Activated effector memory CD4-positive, alpha-beta T cell treated with anti-CD3 and anti-CD28 coated beads, Interleukin-2, amount 50 U/mL, for 16 hours (primary cell): ENCODE data around the gene DAB2IP.

ENCODE experiments used
- DNase-seq: peaks from one replicate; pipeline ENCODE4 v3.0.0-alpha.2; 2020

The DAB2IP gene

DNA sequence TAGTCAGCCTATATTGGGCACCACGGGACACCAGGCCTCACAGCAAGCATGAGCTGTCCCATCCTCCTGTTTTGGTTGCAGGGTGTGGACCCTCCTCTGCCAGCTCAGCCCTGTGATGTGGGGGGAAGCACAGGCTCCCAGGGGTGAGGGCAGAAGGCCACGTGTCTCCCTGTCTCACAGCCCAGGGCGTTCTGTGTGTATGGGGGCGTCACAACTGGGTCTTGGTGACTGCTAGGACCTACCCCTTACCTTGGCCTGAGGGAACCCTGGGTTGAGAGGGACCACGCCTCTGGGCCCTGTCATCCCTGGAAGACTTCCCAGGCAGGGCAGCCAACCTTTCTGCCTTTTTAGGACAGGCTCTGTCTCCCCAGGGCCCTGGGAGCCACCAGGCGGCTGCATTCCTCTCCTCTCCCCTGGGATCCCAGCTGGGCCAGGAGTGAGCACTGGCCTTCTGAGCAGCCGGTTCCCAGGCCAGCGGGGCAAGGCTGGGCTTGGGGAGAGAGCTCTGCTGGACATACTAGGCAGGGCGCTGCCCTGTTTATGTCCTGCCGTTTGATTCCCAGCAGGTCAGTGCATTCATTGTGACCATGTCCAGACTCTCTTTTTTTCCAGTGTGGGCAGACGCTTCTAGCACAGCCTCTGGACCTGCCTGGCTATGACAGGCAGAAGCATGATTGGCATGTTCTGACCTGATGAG, 97.4 kb downstream of the DAB2IP start:
- no peak for DNase-seq

DNA sequence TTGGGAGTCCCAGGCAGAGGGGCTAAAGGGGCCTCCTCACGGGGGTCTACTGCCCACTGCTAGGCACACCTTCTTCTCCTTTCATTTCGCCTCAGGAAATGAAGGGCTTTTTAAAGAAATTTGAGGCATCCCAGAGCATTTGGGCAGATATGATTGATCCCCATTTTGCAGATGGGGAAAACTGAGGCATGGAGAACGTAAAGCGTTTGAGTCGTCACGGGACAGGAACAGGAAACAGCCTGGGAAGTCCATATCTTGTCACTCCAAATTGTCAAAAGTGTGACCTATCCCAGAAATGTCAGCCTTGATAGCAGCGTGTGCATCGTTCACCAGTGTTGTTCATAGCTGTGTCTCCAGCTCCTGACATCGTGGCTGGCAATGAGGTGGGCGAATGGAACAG, 98.2 kb downstream of the DAB2IP start:
- no peak for DNase-seq

DNA sequence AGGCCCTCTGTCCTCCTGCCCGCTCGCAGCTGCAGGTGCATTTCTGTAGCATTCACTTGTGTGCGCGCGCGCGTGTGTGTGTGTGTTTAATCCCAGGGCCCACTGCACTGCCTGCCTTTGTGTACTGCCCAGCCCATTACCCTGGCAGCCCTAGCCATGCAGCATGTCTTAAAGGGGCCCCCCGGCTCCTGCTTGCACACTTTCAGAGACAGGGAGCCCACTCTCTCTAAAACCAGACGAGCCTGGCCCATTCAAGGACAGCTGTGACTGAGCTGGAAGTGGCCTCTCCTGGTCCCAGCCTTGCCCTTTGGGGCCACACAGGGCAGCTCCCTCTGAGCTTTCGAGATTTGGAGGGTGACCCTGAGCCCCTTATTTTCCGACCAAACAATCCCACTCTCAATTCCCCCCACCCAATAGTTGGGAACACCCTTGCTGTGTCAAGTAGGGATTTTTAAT, 98.9 kb downstream of the DAB2IP start:
- no peak for DNase-seq

DNA sequence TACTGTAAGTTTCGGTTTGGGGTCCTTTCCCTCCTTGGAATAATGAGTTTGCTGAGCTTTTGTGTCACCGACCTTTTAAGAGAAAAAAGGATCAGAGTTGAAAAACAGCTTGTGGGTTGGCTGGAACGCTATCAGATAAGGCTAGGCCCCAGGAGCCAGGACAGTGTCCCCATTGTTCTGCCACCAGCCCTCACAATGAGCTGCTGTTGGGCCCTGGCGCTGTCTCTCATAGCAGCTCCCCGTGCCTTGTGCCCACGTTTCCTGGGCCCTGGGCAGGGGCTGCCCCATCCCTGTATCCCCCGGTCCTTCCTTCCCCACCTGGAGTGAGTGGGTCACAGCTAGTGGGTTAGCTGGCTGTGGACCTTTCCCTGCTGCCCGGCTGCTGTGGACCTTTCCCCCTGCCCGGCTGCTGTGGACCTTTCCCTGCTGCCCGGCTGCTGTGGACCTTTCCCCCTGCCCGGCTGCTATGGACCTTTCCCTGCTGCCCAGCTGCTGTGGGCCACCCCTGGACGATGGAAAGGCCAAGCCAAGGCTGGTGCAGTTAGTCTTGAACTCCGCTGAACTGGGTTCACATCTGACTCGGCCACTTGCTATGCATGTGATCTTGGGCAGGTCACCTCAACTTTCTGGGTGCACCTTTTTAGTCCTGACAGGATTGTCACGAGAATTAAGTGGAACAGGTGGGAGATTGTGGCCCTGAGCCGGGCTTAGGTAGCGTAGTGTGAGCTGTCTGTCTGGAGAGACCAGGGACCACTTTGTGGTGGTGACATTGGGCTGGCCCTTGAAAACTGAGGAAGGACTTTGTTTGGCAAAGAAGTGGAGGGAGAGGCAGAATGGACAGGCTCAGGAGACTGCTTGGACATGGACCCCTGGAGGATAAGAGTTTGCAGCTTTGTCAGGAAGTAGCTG, 99.5 kb downstream of the DAB2IP start:
- DNase-seq: no peak

DNA sequence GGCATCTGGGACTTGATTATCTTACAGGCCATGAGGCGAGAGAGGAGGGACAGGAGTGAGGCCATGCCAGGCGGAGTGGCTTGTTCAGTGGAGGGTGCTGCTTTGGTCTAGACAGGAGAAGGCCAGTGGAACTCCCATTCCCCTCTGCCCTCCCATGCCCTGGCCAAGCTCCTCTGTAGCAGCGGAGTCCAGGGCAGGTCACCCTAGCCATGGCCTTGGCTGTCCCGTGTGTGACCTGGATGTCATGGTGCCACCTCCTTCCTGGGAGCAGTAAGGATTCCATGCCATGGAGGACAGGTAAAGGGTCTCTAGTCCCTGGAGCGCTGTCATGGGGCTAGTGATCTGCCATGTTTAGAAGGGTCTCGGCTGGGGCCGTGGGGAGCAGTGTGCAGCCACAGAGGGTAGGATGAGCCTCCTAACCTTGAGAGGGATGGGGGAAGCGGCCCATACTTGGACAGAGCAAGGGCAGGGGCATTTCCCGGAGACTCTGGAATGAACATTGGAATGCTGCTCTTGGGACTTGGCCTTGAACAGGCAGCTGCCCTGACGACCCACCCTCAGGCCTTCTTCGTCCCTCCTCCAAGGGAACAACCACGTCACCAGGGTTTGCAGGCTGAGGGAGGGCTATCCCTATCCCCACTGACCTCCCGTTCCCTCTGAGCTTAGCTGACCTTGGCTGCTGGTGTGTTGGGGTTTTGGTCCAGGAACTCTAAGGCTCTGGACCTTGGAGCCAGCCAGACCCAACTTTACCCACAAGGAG, 100.4 kb downstream of the DAB2IP start:
- no peak for DNase-seq

DNA sequence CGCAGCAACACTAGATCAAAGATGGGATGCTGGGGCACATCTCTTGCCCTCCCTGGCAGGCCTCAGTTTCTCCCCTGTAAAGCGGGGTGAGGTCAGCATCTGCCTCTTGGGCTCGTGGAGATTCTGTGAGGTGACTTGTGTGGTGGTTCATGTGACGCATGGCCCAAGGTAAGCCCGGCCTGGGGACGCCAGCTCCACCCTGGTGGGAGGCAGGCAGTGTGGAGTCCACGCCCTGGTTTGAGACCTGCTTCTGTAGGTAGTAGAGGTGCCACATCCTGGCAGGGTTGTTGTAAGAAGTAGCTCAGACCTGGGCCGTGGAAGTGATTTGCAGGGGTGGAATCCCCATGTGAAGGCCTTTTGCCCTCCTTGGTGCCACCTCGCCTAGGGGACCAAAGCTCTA, 101.5 kb downstream of the DAB2IP start:
- DNase-seq: no peak

DNA sequence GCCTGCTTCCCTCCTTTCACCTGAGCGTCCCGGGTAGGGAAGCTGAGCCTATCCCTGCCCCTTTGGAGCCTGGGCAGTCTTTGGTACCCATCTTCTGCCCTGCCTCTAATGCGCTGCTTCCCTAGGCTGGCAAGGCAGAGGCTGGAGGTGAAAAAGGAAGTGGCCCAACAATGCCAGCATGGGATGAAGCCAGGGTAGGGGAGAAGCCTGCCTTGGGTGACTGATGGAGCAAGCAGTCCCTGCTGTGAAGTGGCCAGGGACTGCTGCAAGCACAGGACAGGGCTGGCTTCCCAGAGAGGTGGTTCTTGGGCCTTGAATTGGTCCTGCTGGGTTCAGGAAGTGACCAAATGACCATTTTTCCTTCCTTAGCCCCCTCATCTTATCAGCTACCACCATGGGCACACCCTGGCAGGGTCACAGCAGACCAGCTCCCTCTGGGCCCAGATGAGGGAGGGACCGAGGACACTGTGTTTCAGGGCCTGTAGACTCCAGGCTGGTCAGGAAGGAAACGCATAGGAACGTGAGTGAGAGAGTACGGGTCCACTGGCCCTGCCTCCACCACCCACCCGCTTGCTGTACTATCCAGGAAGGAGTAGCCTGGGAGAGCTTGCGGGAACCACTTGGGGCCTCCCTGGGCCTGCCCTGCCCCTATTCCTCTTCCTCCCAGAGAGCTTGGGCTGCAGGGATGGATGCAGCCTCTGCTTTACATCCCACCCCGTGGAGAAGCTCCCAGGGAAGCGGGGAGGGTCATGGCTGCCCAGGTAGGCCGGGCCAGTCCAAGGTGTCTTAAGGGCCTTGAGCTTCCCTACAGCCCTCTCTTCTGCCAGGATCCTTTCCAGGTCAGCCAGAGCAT, 102.6 kb downstream of the DAB2IP start:
- no peak for DNase-seq

DNA sequence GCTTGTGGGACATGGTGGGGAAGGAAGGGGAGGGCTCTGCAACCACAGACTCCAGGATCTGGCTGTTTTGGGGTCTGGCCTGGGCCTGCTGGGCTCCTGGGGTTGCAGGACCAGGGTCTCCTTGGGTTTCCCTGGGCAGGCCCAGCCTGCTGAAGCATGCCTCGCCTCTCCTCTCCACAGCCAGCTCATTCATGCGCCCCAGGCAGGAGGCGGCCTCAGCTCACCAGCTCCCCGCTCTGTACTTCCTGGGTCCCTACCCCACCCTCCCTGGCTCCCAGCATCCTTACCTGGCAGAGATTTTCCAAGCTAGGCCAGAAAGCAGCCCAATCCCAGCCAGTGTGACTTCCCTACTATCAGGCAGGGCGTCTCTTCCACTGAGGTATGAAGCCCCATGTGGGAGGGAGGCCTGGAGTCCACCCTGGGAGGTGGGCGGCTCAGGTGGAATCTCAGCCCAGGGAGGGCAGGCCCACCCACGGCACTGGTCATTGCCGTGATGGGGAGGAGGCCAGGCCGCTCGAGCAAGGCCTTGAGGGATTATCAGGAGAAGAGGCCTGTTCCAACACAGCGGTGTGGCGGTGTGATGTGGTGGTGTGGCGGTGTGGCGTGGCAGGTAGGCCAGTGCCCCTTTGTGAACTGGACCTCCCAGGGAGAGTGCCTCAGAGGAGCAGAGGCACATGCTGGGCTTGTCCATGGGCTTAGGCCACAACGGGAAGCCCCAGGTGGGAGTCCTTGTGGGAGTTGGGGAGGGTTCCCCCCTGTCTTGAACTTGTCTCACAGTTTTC, 103.4 kb downstream of the DAB2IP start:
- no peak for DNase-seq

DNA sequence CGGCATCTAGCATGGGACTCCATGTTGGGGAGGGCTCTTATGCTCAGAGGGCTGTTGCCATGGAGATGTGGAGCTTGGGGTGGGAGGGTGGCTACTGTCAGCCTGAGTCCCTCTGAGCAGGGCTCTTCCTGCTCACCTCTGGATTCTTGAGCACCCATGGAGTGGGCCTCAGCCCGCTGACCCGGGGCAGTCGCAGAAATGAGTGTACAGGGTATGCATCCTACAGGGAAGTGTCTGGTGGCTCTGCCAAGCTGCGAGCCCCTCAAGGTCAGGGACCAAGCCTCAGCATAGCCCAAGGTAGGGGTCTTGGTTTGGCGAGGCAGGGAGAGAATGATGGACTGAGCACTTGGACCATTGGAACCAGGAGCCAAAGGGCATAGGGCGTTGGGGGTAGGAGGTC, 104.1 kb downstream of the DAB2IP start:
- DNase-seq: no peak

DNA sequence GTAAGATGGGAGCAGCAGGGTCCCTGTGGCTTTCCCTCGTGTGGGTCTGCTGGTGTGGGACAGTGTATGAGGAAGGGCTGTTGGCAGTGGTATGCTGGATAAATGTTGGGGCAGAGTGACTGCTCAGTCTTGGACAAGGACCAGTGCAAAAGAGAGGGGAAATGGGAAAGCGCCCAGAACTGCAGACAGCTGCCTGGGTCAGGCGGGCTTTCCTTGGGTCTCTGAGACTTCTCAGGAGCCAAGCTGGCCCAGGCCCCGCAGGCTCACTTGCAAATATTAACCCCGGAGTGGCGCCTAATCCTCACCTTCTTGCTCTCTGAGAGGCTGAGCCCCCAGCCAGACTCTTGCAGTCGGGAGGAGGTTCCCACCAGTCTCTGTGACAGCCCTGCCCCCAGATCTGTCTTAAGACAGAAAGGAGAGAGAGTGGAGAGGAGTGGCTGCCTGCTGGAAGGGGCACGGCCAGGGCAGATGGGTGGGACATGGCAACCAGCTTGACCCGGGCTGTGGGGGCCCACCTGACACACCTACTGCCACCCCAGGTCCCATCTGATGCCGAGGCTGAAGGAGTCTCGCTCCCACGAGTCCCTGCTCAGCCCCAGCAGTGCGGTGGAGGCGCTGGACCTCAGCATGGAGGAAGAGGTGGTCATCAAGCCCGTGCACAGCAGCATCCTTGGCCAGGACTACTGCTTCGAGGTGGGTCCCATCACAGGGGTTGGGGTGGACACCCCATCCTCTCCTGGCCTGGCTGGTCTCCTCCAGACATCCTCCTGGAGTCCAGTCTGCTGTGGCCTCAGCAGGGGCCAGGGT, 105.2 kb downstream of the DAB2IP start:
- DNase-seq: no peak

DNA sequence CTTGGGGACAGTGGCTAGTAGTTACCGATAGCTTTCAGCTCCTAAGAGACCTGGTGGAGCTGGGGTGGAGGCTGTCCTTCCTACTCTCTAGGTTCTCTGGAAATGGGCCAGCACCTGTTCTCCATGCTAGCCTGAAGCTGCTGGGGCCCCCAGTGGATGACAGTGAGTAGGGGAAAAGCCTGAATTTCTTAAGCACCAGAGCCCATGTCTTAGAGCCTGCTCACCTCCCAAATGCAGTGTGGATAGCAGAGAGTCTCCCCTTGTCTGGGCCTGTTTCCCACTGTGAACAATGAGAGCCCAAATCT, 105.8 kb downstream of the DAB2IP start:
- no peak for DNase-seq

DNA sequence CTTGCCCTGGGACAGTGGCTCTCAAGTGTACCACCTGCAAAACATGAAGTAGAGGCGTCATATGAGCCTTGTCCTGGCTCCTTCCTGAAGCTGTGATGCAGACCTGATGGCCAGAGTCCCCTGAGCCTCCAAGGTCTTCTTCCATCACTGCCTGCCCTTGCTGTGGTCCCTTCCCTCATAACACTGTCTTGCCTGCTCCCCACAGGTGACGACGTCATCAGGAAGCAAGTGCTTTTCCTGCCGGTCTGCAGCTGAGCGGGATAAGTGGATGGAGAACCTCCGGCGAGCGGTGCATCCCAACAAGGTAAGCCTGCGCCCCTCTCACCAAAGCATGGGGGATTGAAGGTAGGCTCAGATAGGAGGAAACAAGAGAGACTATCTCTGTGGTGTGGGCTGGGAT, 107.3 kb downstream of the DAB2IP start:
- DNase-seq: no peak

DNA sequence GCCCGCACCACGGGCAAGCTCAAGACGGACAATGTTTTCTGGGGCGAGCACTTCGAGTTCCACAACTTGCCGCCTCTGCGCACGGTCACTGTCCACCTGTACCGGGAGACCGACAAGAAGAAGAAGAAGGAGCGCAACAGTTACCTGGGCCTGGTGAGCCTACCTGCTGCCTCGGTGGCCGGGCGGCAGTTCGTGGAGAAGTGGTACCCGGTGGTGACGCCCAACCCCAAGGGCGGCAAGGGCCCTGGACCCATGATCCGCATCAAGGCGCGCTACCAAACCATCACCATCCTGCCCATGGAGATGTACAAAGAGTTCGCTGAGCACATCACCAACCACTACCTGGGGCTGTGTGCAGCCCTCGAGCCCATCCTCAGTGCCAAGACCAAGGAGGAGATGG, 108.6 kb downstream of the DAB2IP start:
- no peak for DNase-seq

DNA sequence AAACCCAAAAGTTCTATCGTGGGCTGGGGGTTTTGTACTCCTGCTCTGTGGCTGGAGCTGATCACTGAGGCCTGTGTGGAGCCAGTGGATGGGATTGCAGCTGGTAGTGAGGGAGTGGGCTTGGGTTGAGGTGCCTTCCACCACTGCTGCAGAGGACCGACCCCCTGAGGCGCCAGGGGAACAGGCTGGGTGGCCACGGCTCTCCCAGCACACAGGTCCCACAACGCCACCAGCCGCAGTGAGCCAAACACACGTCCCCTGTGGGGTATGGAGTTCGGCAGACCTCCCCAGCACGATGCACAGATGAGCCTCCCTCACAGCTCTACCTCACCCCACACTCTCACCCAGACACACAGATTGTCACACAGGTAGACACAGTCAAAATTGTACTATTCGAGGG, 109.1 kb downstream of the DAB2IP start:
- DNase-seq: no peak

DNA sequence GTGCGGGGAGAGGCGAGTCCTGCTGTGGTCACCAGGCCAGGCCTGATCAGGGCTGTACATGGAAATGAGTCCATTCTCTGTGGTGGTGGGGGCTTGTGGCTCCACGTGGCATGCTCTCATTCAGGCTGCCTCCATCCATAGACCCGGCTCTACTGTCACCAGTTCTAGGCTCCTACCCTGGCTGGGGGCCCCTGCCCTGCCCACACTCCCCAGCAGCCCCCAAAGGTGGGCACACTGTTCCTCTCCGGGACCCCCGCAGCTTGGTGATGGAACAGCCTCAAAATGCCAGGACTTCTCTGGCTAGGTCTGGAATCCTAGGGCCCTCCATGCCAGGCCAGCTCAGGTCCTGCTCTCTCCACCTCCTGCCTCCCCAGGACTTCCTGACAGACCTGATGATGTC, 111.7 kb downstream of the DAB2IP start:
- DNase-seq: no peak

DNA sequence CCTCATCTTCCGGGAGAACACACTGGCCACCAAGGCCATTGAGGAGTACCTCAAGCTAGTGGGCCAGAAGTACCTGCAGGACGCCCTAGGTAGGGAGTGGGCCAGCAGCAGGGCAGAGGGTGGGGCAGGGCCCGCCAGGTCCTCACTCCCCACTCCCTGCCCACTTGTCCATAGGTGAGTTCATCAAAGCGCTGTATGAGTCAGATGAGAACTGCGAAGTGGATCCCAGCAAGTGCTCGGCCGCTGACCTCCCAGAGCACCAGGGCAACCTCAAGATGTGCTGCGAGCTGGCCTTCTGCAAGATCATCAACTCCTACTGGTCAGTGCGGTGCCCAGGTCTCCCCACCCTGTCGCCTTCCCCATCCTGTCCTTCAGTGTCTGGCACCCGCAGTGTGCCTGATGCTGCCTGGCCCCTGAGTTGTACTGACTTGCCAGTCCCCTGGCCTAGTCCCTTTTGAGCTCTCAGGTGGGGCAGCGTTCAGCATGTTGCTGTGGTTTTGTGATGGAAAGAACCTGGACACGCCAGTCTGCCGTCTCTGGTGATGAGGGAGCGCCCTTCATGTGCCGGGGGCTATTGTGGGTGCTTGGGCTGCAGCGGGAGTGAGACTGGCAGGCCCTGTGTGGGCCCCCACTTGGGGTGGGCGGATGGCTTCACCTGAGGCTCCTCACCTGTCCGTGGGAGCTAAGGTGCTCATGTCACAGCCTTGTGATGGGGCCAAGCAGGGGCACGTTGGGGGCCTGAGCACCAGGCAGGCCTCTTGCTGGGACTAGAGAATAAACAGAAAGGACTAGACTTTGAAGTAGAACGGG, 112.3 kb downstream of the DAB2IP start:
- DNase-seq: no peak

DNA sequence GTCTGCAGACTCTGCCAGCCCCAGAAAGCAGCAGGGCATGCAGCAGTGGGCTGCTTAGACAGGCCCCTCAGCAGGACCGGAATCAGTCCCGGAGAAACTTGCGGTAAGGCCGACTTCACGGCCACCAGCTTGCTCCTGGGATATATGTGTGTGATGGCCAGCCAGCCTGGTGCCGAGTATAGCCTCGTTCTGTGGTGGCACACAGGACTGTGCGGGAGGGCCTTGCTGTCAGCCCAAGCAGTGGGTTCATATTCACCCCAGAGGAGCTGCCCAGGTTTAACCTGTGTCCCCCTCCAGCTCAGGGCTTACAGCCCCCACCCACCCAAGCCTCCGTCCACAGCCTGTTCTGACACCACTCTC, 112.9 kb downstream of the DAB2IP start:
- DNase-seq: no peak

DNA sequence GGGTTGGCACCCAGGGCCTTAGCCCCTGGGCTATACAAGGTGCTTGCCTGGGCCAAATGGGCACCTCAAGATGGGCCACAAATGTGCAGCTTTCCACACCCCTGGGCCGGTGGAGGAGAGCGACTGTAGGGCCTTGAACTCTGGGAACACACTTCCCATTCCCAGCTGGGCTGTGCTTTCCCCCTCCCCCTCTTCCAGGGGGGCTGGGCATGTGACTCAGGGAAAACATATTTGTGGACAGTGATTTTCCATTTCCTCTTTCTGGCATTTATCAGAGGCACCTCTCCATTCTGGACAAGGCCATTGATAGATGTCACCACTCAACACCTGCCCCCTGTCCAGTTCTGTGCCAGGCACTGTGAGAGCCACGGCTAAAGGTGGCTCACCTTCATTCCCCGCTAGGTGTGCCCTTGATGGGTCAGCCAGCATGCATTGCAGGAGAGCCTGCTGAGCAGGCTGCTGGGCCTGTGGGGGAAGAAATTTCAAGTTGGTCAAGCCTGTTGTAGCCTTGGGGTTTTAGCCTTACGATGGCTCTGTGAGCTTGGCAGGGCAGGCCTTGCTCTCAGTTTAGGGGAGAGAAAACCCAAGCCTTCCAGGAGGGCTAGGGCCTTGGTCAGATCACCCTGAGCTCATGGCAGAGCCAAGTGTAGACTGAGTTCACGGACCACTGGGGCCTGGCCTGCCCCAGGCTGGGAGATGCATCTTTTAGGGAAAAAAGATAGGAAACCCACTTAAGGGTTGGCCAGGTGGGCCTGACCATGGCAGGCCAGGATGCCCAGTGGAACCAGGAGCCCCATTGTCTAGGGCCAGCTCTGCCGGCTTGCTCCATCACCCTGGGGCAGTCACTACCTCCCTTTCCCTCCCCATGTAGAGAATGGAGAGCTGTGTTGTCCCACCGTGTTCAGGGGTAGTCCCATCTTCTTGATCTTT, 113.9 kb downstream of the DAB2IP start:
- DNase-seq: no peak

DNA sequence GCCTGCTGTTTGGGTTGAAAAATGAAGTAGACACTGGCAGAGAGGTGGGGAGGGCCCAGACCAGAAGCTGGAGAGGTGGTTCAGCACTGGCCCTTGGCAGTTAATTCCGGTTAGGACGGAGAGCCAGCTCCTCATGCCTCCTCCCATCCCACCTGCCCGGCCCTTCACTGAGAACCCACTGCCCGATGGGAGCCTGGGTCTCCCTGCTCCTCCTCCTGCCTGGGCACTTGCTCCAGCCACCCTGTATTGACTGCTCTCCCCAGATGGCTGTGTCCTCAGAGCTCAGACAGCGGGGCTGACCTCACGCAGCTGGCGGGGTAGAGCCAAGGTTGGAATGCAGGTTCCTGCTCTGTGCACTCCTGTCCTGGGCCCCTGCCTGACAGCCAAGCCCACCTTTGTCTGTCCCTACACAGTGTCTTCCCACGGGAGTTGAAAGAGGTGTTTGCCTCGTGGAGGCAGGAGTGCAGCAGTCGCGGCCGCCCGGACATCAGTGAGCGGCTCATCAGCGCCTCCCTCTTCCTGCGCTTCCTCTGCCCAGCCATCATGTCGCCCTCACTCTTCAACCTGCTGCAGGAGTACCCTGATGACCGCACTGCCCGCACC, 114.7 kb downstream of the DAB2IP start:
- no peak for DNase-seq
